Tibial nerve (tissue), 4 donors: ENCODE results near the gene CMTM8.

Source experiments
- CTCF ChIP-seq, 5 experiments: fragments of 200-600 bp in 3 of 5; fragments of 450-650 bp in 2 of 5; sonication (generic) in 3 of 5; IDR thresholded peaks; one replicate each; pipeline ENCODE4 v1.5.1; 2016 to 2019; ENCODE audit warnings: antibody characterized with exemption in 5 of 5, mild to moderate bottlenecking in 3 of 5, moderate library complexity in 2 of 5
- EP300 ChIP-seq, 2 donors: sonication (generic); formaldehyde crosslinking; IDR thresholded peaks; one replicate each; pipeline ENCODE4 v1.6.1; 2017; ENCODE audit warnings: antibody characterized with exemption in 2 of 2, mild to moderate bottlenecking in 1 of 2
- POLR2A ChIP-seq, 2 donors: fragments of 450-650 bp; IDR thresholded peaks; one replicate each; pipeline ENCODE4 v1.6.1; 2017; ENCODE audit warnings: antibody characterized with exemption in 2 of 2, mild to moderate bottlenecking in 2 of 2, moderate library complexity in 2 of 2

- TF ChIP-seq CTCF (IDR thresholded peaks at IDR 0.05) (no peak), POLR2A (IDR thresholded peaks at IDR 0.05) (no peak), EP300 (IDR thresholded peaks at IDR 0.05) (no peak)
Observed at GRCh38 chr3:32323604-32324003, 85.1 kb downstream of the CMTM8 start.
